GM19043 (cell line): ENCODE results near the gene SNX10.

Source experiments
- ATAC-seq: cut with Tn5 transposase; IDR thresholded peaks from one replicate; pipeline ENCODE4 v1.9.1; 2021; ENCODE audit warnings: low read depth; ENCODE audit not compliant: unreplicated experiment

SNX10 gene

DNA sequence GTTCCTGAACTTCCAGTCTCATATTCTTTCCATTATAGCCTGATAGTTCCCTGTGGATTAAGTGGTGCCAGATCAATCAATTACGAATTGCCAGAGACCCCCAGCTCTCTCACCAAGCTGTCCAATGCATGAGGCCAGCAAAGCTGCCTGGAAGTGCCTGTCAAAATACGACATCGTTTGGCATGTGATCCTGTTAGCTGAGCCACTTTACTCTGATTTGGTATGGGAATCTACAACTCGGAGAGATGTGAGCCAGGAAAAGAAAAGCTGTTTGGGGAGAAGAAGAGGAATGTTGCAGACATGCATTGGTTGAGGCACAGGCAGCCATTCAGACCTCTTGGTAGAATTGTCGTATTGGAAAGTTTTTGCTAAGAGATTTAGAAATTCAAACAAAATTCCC lies 3.9 kb downstream of the SNX10 start:
- no peak for ATAC-seq

GRCh38 chr7:26298472-26299058 lies 6.9 kb downstream of the SNX10 start:
- ATAC-seq, result no peak

DNA sequence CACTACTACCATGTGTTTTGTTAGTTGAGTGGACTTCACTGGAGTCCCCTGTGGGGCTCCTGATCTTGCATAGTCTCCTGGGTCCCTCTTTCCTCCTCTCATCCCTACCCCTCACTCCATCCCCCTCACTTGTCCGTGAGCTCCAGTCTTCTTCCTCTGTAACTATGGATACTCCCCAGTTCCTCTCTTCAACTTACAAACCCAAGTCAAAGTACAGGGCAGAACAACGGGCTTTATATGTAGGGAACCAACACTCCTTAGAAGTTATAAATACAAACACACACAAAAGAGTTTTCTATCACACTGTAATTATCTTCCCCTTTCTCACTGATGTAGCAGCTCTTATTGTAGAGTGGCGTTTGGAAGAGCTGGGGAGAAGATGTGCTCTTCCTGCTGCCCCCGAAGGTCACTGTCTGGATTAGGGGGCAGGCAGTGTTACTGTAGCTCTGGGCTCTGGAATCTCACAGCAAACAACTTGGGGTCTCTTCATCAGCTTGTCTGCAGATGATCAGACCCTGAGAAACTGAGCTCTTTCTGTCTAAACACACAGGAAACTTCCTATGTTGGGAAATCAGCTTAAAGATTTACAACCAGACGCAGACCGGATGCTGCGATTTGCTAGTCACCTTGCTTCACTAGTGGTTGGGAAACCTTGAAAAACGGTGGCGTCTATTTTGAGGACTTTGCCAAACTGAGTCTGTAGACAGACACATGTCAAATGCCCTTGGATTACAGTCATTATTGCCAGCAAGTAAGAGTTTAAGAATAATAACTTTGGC lies 13.6 kb downstream of the SNX10 start:
- ATAC-seq, result no peak

DNA sequence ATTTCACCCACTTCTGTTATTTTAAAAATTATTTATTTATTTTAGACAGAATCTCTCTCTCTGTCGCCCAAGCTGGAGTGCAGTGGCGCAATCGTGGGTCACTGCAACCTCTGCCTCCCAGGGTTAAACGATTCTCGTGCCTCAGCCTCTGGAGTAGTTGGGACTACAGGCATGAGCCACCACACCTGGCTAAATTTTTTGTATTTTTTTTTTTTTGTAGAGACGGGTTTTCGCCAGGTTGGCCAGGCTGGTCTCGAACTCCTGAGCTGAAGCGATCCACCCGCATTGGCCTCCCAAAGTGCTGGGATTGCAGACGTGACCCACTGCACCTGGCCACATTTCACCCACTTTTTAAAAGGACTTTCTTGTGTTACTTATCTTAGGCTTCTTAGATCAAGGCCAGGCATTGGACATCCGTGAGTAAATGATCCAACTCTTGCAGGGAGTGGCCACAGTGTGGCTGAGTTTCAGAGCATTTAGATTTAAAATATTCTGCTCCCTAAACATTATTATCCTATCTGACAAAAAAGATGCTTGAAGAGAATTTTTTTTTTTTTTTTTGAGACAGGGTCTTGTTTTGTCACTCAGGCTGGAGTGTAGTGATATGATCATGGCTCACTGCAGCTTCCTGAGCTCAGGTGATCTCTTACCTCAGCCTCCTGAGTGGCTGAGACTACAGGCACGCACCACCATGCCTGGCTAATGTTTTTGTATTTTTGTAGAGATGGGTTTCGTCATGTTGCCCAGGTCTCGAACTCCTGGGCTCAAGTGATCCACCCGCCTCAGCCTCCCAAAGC lies 14.4 kb downstream of the SNX10 start:
- ATAC-seq, result no peak

- ATAC-seq, result no peak
Observed at GRCh38 chr7:26306790-26307189, 15.1 kb downstream of the SNX10 start.

DNA sequence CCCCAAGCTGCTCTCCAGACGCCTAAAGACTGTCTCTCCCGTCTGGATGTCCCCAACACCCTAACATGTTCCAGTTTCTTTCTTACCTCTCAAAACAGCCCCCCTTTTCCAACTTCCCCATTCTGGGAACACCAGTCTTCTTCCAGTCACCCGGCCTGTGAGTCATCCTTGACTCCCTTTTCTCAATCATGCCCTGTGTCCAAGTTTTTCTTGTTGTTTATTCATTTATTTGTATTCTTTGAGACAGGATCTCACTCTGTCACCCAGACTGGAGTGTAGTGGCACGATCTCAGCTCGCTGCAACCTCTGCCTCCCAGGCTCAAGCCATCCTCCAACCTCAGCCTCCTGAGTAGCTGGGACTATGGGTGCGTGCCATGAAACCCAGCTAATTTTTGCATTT lies 15.6 kb downstream of the SNX10 start:
- no peak for ATAC-seq

- ATAC-seq, result no peak
Observed at GRCh38 chr7:26307791-26308190, 16.1 kb downstream of the SNX10 start.

DNA sequence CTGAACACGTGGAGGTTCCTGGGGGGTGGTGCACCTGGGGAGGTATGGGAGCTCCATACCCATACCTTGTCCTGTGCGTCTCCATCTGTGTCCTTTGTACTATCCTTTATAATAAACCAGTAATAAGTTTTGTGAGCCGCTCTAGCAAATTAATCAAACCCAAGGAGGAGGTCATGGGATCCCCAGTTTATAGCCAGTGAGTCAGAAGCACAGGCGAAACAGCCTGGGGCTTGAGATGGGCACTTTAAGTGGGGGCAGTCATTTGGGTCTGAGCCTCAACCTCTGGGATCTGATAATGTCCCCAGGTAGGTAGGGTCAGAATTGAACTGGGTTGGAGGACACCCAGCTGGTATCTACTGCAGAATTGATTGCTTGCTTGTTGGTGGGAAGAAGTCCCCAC lies 16.9 kb downstream of the SNX10 start:
- no peak for ATAC-seq

GRCh38 chr7:26309089-26309488 lies 17.4 kb downstream of the SNX10 start:
- ATAC-seq, result no peak

GRCh38 chr7:26311798-26312197 lies 20.1 kb downstream of the SNX10 start:
- ATAC-seq, result no peak

DNA sequence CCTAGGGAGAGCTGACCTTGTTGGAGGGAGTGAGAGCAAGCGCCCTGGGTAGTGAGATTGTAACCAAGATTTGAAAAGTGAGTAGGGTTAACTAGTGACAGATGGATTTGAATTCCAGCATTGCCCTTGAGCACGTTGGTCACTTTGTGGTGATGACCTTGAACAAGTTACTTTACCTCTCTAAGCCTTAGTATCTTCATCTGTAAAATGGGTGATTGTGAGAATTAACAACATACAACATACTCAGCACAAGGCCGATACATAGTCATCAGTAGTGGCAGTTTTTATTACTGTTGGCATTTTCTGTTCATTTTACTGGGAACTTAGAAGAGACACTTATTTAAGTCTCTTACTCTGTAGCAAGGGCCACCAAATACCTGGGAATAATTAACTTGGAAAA lies 25.5 kb downstream of the SNX10 start:
- ATAC-seq, result no peak

- ATAC-seq, result no peak
Observed at GRCh38 chr7:26318921-26319320, 27.3 kb downstream of the SNX10 start.

GRCh38 chr7:26319636-26320035 lies 28.0 kb downstream of the SNX10 start:
- ATAC-seq, result no peak

DNA sequence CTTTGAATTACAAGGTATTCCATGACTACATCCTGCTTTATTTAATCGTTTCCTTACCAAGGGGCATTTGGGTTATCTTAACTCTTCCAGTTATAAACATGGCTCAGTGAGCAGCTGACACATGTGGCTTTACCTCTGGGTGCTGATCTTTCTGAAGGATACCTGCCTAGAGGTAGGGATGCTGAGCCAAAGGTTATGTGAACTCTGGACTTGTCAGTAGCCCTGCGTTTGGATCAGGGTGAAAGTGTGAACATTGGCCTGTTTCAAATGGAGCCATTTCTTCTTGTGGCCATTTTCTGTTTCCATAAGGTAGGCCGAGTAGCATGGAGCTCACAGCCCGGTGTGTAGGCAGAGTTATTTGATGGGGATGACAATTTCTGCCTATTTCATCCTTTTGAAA lies 29.2 kb downstream of the SNX10 start:
- no peak for ATAC-seq

GRCh38 chr7:26321435-26321834 lies 29.8 kb downstream of the SNX10 start:
- no peak for ATAC-seq

GRCh38 chr7:26326211-26326610 lies 34.5 kb downstream of the SNX10 start:
- no peak for ATAC-seq

DNA sequence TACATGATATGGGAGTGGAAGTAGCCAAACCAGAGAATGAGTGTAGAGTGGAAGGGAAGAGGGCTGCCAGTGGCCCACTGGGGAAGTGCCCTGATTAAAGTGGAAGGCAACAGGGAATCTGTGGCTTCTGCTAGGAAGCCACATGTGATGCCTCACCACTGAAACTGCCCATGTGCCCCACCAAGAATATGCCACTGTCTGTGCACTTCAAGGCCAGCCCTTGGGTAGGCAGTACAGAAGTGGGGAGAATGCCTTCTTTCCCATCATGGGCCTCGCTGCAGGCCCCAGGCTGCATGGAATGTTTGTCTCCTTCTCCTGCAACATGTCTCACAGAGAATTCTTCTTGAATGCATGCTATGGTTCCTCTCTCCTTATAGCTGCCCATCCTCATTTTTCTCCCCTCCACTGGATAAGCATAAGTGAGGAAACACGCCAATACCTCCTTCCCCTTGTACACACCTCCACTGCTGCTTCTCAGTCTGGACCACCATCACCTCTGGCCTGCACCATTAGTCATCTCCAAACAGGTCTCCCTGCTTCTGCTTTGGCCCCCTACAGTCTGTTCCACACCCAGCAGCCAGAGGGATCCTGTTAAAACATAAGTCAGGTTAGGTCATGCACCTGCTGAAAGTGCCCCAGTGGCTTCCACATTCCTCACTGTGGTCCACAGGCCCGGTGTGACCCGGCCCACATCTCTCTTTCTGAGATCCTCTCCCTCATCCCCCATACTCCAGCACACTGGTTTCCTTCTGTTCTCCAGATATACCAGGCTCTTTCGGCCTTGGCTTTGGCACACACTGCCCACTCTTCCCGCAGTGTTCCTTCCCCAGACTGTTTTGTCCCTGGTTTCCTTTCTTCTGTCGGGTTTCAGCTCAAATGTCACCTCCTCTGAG lies 37.1 kb downstream of the SNX10 start:
- ATAC-seq, result no peak

DNA sequence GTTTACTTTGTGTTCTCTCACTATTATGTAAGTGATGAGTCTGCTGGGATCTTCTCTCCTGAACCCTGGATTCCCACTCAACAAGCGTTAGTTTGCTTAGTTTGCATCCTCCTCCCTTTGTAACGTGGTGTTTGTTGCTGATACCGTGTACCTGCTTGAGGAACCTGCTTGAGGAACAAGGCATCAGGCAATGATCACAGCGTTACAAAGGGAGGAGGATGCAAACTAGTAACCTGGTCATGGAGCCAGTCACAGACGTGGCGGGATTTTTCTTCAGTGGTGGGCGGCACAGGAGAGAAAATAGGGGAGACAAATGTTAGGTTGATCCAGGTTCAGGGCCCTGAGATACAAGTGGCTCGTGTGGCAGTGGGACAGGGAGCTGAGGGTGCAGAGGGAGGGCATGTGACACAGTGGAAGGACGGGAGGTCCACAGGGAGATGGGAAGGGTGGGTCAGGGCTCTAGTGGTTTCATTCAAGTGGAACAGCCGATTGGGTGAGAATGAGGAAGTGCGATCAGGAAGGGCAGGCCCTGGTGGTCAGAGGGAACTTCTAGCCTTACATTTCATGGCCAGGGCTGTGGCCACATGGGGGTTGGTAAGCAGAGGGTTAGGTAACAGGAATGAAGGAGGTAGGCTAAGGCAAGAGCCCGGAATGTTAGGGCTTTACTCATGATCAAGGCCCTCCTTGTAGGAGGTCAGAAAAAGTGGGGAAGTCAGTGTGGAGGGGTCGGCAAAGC lies 38.0 kb downstream of the SNX10 start:
- peak; percentile 48 for ATAC-seq

DNA sequence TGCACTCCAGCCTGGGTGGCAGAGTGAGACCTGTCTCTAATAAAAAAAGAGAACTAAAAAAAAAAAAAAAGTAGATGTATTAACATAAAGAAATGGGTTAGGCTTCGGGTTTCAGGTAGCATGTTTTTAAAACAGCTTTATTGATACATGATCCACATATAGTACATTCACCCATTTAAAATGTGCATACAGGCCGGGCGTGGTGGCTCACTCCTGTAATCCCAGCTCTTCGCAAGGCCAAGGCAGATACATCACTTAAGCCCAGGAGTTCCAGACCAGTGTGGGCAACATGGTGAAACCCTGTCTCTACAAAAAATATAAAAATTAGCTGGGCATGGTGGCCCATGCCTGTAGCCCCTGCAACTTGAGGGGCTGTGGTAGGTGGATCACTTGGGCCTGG lies 39.5 kb downstream of the SNX10 start:
- ATAC-seq, result no peak

DNA sequence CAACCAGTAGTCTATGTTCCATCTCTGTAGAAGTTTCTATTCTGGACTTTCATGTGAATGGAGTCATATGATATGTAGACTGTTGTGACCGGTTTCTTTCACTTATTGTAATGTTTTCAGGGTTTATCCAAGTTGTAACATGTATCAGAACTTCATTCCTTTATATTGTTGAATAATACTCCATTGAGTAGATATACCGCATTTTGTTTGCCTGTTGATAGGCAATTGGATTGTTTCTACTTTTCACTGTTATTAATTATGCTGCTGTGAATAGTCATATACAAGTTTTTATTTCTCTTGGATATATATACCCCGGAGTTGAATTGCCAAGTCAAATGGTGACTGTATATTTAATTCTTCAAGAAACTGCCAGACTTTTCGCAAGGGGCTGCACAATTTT lies 40.1 kb downstream of the SNX10 start:
- no peak for ATAC-seq
